K562 (cell line): Measurements from ENCODE around the gene NOL4L. TPM values are rescaled to one million over a fixed set of nuclear protein-coding genes. Genes with fewer than 3 reads are reported as not detected.

Experiments
- CBFA2T3 ChIP-seq: fragments of 450-650 bp; IDR thresholded peaks from 2 replicates; pipeline ENCODE4 v1.6.1; 2017
- GATAD2A ChIP-seq: fragments of 450-650 bp; IDR thresholded peaks from 2 replicates; pipeline ENCODE4 v1.6.1; 2017
- MEIS2 ChIP-seq: fragments of 450-650 bp; IDR thresholded peaks from 2 replicates; pipeline ENCODE4 v1.6.1; 2014; ENCODE audit warnings: mild to moderate bottlenecking; ENCODE audit not compliant: partially characterized antibody
- NR2C1 ChIP-seq, 2 experiments: fragments of 450-650 bp; IDR thresholded peaks; 2 replicates each; pipeline ENCODE4 v1.6.1; 2017; ENCODE audit warnings: mild to moderate bottlenecking in 2 of 2, antibody characterized with exemption in 1 of 2, inconsistent platforms in 1 of 2, missing compliant biosample characterization in 1 of 2, missing genetic modification characterization in 1 of 2
- PHF21A ChIP-seq: fragments of 450-650 bp; IDR thresholded peaks from 2 replicates; pipeline ENCODE4 v1.6.1; 2017; ENCODE audit warnings: low read depth, borderline replicate concordance
- PTRF ChIP-seq: fragments of 450-650 bp; IDR thresholded peaks from 2 replicates; pipeline ENCODE4 v1.6.1; 2016; ENCODE audit warnings: mild to moderate bottlenecking, missing genetic modification characterization, missing compliant biosample characterization
- RBM15 ChIP-seq: fragments of 200-400 bp; formaldehyde crosslinking; IDR thresholded peaks from 2 replicates; pipeline ENCODE4 v1.6.1; 2018; ENCODE audit warnings: mild to moderate bottlenecking, low read length, moderate library complexity; ENCODE audit not compliant: insufficient read depth
- XRCC4 ChIP-seq: IDR thresholded peaks from one replicate; pipeline ENCODE4 v1.6.1; 2011; ENCODE audit not compliant: insufficient read depth, insufficient read length; ENCODE audit errors: extremely low read depth
- ZBTB7A ChIP-seq: IDR thresholded peaks from 2 replicates; pipeline ENCODE4 v1.6.1; 2011; ENCODE audit warnings: low read depth, mild to moderate bottlenecking, low read length, moderate library complexity, borderline replicate concordance; ENCODE audit not compliant: control insufficient read depth
- ZNF551 ChIP-seq: fragments of 250-450 bp; sonication (Bioruptor Pico); IDR thresholded peaks from 2 replicates; pipeline ENCODE4 v1.5.0; 2021; ENCODE audit warnings: mild to moderate bottlenecking, moderate library complexity
- ZNF696 ChIP-seq: fragments of 250-450 bp; sonication (Bioruptor Pico); conservative IDR thresholded peaks from 2 replicates; pipeline ENCODE4 v1.4.0; 2020; ENCODE audit warnings: mild to moderate bottlenecking, moderate library complexity
- polyA plus RNA-seq, 8 experiments: library from polyadenylated mRNA; depleted of rRNA in 4 of 8; stranded (reverse) in 5 of 8; unstranded in 3 of 8; fragments of >200 nt; fragmentation: Nextera tagmentation in 2 of 8; fragmentation: Illumina TruSeq in 1 of 8; extraction: Ambion mirVana in 2 of 8; extraction: Trizol in 1 of 8; gene quantifications; 2 replicates each; pipeline versions ENCODE4 v1.2.1 to v1.2.3, GENCODE V29; 2011 to 2014; ENCODE audit warnings: inconsistent platforms in 1 of 8, missing spikeins in 1 of 8
- total RNA-seq, 7 experiments: library from RNA; depleted of rRNA in 6 of 7; stranded (reverse); fragments of >200 nt in 6 of 7; fragmentation: Illumina TruSeq in 2 of 7; extraction: Trizol in 2 of 7; gene quantifications; 2 replicates each; pipeline versions ENCODE4 v1.2.1 to v1.2.3, GENCODE V29; 2011 to 2021; ENCODE audit warnings: low replicate concordance in 1 of 7
- TF ChIP-seq, protein P1 (sequence below): fragments of 450-650 bp; formaldehyde crosslinking; IDR thresholded peaks from 2 replicates; pipeline ENCODE4 v1.4.0; 2020; ENCODE audit warnings: mild to moderate bottlenecking, moderate library complexity
- TF ChIP-seq, protein P2 (sequence below): fragments of 450-650 bp; IDR thresholded peaks from 2 replicates; pipeline ENCODE4 v1.7.1; 2018; ENCODE audit warnings: mild to moderate bottlenecking, low read depth; ENCODE audit not compliant: partially characterized antibody
- TF ChIP-seq, protein P3 (sequence below): fragments of 250-450 bp; sonication (Bioruptor Pico); IDR thresholded peaks from 2 replicates; pipeline ENCODE4 v1.8.0; 2022; ENCODE audit warnings: moderate library complexity, mild to moderate bottlenecking, inconsistent platforms
- TF ChIP-seq, protein P4 (sequence below): sonication (generic); formaldehyde crosslinking; IDR thresholded peaks from 2 replicates; pipeline ENCODE4 v1.9.0; 2022; ENCODE audit warnings: mild to moderate bottlenecking, missing genetic modification reagents
- TF ChIP-seq, protein P5 (sequence below): sonication (generic); formaldehyde crosslinking; IDR thresholded peaks from 2 replicates; pipeline ENCODE4 v1.8.1; 2023; ENCODE audit warnings: mild to moderate bottlenecking, missing genetic modification reagents
- TF ChIP-seq, protein P6 (sequence below), 2 experiments: fragments of 200-800 bp in 1 of 2; sonication (Bioruptor generic) in 1 of 2; sonication (generic) in 1 of 2; formaldehyde crosslinking in 1 of 2; IDR thresholded peaks in 1 of 2; conservative IDR thresholded peaks in 1 of 2; 2 replicates each; pipeline versions ENCODE4 v1.5.0 to v1.6.1; 2016 to 2020; ENCODE audit warnings: missing compliant biosample characterization in 1 of 2, missing genetic modification characterization in 1 of 2, missing genetic modification reagents in 1 of 2

Gene NOL4L
- total and polyA plus RNA-seq, 9 of the 15 experiments (the other 6 are each of a cell fraction or from before 2014, with no cell fraction given): 5.1 to 36.2 (median 13.6) TPM

DNA sequence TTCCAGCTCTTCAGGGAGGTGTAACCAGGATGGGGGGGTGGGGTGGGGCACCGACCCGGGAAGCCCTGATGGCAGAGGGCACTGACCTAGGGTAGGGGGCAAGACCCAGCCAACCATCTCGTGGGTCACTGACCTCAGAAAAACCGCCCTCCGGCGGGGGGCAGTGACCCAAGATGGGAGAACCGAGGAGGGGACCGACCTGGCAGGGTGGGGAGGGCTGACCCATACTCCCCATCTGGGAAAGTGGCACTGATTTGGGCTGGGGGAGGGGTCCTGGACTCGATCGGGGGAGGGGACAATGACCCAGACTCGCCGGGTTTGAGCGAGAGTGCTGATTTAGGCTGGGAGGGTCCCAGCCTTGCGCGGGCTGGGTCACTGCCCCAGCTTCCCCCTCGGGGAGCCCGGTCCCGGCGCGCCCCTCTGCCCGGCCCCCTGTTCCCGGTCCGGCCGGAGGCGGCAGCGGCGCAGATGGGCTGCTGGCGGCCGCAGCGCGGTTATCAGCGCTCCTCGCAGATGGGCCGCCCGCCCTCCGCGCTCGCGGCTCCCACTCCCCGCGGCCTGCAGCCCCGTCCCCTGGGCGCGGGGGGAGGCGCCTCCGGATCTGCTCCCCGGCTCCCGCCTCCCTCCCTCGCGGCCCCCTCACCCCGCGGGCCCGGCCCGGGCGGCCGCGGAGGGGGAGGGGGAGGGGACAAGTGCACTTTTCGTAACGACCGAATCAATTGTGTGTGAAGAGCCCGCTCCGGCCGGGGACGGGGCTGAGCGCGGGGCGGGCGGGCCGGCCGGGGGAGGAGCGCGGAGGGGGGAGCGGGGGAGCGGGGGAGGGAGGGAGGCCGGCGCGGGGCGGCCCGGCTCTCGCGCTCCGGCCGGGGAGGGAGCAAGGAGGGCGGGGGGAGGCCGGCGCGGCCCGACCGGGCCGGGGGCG lies 2.2 kb downstream of the NOL4L start (continued):
- TF ChIP-seq NR2C1 (IDR thresholded peaks at IDR 0.05) (no peak), NR2C1 (tag; IDR thresholded peaks at IDR 0.05) (no peak), GATAD2A (no peak), ZNF696 (CRISPR knock-in tag) (no peak), XRCC4 (no peak), PTRF (no peak), ZBTB7A (peak; percentile 89), RBM15 (no peak), PHF21A (peak; percentile 93), CBFA2T3 (no peak), MEIS2 (no peak), ZNF551 (no peak)
- TF ChIP-seq, protein P1, sequence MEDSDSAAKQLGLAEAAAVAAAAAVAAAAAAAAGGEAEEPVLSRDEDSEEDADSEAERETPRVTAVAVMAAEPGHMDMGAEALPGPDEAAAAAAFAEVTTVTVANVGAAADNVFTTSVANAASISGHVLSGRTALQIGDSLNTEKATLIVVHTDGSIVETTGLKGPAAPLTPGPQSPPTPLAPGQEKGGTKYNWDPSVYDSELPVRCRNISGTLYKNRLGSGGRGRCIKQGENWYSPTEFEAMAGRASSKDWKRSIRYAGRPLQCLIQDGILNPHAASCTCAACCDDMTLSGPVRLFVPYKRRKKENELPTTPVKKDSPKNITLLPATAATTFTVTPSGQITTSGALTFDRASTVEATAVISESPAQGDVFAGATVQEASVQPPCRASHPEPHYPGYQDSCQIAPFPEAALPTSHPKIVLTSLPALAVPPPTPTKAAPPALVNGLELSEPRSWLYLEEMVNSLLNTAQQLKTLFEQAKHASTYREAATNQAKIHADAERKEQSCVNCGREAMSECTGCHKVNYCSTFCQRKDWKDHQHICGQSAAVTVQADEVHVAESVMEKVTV (CRISPR knock-in tag): no peak
- TF ChIP-seq, protein P2, sequence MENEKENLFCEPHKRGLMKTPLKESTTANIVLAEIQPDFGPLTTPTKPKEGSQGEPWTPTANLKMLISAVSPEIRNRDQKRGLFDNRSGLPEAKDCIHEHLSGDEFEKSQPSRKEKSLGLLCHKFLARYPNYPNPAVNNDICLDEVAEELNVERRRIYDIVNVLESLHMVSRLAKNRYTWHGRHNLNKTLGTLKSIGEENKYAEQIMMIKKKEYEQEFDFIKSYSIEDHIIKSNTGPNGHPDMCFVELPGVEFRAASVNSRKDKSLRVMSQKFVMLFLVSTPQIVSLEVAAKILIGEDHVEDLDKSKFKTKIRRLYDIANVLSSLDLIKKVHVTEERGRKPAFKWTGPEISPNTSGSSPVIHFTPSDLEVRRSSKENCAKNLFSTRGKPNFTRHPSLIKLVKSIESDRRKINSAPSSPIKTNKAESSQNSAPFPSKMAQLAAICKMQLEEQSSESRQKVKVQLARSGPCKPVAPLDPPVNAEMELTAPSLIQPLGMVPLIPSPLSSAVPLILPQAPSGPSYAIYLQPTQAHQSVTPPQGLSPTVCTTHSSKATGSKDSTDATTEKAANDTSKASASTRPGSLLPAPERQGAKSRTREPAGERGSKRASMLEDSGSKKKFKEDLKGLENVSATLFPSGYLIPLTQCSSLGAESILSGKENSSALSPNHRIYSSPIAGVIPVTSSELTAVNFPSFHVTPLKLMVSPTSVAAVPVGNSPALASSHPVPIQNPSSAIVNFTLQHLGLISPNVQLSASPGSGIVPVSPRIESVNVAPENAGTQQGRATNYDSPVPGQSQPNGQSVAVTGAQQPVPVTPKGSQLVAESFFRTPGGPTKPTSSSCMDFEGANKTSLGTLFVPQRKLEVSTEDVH: no peak
- TF ChIP-seq, protein P3, sequence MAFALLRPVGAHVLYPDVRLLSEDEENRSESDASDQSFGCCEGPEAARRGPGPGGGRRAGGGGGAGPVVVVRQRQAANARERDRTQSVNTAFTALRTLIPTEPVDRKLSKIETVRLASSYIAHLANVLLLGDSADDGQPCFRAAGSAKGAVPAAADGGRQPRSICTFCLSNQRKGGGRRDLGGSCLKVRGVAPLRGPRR: no peak
- TF ChIP-seq, protein P4, sequence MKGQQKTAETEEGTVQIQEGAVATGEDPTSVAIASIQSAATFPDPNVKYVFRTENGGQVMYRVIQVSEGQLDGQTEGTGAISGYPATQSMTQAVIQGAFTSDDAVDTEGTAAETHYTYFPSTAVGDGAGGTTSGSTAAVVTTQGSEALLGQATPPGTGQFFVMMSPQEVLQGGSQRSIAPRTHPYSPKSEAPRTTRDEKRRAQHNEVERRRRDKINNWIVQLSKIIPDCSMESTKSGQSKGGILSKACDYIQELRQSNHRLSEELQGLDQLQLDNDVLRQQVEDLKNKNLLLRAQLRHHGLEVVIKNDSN: no peak
- TF ChIP-seq, protein P5, sequence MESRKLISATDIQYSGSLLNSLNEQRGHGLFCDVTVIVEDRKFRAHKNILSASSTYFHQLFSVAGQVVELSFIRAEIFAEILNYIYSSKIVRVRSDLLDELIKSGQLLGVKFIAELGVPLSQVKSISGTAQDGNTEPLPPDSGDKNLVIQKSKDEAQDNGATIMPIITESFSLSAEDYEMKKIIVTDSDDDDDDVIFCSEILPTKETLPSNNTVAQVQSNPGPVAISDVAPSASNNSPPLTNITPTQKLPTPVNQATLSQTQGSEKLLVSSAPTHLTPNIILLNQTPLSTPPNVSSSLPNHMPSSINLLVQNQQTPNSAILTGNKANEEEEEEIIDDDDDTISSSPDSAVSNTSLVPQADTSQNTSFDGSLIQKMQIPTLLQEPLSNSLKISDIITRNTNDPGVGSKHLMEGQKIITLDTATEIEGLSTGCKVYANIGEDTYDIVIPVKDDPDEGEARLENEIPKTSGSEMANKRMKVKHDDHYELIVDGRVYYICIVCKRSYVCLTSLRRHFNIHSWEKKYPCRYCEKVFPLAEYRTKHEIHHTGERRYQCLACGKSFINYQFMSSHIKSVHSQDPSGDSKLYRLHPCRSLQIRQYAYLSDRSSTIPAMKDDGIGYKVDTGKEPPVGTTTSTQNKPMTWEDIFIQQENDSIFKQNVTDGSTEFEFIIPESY (CRISPR knock-in tag): no peak
- TF ChIP-seq, protein P6, sequence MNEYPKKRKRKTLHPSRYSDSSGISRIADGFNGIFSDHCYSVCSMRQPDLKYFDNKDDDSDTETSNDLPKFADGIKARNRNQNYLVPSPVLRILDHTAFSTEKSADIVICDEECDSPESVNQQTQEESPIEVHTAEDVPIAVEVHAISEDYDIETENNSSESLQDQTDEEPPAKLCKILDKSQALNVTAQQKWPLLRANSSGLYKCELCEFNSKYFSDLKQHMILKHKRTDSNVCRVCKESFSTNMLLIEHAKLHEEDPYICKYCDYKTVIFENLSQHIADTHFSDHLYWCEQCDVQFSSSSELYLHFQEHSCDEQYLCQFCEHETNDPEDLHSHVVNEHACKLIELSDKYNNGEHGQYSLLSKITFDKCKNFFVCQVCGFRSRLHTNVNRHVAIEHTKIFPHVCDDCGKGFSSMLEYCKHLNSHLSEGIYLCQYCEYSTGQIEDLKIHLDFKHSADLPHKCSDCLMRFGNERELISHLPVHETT (CRISPR knock-in tag; conservative IDR thresholded peaks at IDR 0.05 in 1 of 2, IDR thresholded peaks at IDR 0.05 in 1 of 2): peak in 1 of 2 experiments; percentile 90; a peak in 2 of 4 replicates
